HG02973 (cell line): ENCODE results near the gene RPTOR.
"Not testable (repeated sequence)": the region's sequence is repeated elsewhere in the genome, so short reads cannot be mapped to it uniquely, and the experiment has no call there.

Experiments used
- ATAC-seq: cut with Tn5 transposase; IDR thresholded peaks from one replicate; pipeline ENCODE4 v1.9.1; 2021; ENCODE audit warnings: moderate library complexity; ENCODE audit not compliant: unreplicated experiment

RPTOR gene

DNA sequence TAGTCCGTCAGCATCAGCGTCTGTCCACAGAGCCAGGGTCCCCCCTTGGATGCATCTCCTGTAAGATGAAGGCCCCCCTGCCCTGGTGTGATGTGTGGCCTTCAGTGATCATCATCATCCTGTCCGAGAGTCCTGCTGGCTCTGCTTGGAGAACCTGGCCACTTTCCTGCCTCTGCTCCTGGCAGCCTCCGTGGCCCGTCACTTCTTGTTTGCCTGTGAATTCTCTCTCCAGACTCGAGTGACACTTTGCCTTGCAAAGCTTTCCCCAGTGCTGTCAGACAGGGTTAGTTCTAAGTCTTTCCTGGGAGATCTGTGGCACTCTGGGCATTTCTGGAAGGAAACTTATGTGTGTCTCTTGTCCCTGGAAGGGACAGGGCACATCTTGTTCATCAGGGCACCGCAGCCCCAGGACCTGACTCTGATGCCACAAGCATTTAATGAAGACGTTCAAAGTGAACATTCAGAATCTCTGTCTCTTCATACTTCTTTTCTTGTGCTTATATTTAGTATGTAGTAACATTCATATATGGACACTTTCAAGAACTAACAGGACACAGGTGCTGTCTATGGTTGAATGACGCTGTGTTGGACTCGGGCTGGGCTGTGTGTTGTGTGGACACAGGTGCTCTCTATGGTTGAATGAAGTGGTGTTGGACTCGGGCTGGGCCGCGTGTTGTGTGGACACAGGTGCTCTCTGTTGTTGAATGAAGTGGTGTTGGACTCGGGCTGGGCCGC lies 68.5 kb downstream of the RPTOR start:
- ATAC-seq: no peak

DNA sequence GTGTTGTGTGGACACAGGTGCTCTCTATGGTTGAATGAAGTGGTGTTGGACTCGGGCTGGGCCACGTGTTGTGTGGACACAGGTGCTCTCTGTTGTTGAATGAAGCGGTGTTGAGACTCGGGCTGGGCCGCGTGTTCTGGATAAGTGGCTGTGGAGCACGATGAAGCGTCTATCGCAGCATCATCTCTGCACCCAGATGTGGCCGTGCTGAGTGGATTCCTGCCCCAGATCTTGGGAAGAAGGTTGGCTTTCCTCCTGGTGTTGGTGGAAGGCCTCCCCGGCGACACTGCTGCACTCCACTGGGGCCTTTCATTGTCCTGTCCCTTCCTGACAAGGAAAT lies 69.1 kb downstream of the RPTOR start:
- no peak for ATAC-seq

DNA sequence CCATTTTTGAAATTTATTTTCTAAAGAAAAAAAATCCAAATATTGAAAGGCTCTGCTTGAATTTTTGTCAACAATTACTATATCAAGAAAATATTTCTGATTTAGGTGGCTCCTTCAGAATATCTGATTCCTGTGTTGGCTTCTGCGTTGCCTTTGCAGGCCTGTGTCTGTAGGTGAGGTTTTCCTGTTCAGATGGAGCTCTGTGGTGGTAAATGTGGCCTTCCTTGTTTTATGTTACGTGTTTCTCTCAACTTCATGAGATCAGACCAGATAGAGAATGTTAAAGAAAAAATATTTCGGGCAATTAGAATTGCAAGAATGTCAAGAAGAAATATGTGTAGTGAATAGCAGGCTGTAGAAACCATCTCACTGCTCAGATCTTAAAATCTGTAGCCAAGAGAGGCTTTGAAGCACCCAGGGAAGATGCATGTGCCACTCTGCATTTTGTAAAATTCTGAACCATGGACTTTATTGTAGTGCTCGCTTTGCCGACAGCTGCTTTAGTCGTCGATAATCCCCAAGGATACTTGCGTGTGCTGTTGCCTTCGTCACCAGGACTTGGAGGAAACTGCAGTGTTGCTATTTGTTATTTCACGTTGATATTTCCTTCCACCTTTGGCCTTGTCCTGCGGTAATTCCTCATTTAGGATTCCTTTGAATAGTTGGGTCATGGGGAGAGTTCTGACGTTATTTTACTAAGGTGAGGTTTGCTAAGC lies 69.9 kb downstream of the RPTOR start:
- ATAC-seq: no peak

DNA sequence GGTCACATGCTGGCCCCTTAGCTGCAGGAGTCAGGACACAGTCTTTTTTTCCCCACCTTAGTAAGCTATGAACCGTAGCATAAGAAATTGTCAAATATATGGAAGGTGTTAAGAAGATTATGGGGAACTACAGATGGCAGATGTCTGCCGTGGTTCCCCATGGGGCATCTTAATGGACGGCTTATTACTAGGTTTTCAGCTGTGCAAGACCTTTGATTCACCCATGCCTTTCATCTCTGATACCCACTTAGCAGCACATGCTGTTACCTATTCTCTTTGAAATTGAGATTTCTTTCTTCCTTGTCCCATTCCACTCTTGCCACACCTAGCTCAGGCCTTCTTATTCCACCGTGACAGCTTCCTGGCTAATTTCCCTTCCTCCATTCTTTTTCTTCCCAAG lies 70.7 kb downstream of the RPTOR start:
- no peak for ATAC-seq

DNA sequence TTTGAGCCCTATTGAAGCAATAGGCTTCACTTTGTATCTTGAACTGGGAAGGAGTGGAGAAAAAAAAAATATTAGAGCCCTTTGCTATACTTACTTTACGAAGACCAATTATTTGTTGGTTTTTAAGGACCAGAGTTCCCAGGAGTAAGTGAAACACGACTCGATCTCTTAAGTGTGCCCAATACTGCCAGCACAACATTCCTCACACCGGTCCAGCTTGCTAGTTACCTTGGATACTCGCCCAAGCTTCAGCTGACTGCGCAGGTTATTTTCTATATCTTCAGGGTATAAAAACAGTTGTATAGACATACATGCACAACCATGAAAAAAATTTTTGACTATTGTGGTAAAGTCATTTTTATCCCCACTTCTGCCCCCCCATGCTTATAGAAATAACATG lies 72.1 kb downstream of the RPTOR start:
- ATAC-seq: no peak

DNA sequence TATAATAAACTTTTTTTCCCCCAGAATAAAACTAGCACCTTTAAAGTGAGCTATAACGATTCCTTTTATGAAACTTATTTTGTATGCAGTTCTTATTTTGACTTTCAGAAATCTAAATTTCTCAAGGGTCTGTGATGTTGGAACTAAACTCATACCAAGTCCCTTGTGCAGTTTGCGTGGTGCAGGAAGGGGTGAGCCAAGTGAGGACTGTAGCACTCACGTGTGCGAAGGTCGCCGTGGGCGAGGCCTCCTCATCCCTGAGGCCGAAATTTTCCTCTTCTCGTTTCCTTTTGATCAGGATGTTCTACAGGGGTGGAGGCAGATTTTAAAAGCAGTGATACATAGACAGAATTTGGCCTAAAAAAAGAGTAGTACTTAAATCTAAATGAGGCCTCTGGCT lies 73.7 kb downstream of the RPTOR start:
- no peak for ATAC-seq

DNA sequence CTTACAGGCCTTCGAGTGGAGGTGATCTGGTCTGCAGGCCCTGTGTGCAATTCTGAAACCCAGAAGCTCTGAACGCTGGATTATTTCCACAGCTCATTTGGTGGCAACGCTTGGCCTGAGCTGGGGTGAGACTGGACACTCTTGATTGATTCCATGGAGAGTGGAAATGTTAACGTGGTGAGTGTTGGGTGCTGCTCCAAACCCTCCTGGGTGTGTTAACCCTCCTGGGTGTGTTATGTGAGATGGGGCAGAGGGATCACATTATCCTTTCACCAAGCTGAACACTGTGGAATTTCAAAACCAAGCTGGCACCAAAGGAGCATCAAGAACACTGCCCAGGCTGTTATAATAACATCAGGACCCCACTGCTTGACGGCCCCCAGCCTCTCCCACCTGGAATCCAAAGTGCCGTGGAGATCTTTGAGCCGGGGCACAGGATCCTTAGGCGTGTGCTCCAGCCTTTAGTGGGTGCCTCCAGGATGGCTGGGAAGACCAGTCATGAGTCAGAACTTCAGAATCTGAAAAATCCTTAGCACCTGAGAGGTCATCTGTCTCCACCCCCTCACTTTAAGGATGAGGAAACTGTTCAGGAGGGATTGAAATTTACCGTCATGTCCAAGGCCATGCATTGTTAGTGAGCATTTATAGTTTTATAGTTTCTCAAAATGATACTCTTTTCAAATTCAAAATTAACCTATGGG lies 75.0 kb downstream of the RPTOR start:
- no peak for ATAC-seq

DNA sequence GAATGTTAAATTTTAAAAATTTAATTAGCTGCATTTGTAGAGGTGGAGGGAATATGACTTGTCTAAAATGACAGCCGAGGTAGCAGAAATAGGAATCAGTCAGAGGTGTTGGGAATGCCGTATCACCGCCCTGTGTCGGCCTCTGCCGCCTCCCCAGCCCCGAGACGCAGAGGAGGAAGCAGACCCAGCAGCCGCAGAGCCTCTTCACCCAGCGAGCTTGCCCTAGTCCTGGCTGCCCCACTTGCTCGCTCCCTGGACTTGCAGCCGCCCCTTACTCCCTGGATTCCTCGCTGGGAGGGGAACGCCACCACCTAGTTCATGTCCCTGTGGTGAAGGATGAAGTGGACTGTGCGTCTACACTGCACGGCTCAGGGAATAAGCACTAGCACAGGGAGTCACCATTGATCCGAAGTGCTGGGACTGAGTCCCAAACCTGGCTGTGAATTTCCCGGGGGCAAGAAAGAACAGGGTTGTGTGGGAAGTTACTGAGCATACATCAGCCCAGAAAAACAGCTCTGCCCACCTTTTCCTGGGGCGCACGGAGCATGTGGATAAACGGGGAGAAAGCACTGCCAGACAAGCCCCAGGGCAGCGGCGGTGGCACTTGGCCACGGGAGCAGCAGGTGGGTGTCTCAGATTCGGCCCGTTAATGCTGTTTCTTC lies 76.8 kb downstream of the RPTOR start:
- no peak for ATAC-seq

DNA sequence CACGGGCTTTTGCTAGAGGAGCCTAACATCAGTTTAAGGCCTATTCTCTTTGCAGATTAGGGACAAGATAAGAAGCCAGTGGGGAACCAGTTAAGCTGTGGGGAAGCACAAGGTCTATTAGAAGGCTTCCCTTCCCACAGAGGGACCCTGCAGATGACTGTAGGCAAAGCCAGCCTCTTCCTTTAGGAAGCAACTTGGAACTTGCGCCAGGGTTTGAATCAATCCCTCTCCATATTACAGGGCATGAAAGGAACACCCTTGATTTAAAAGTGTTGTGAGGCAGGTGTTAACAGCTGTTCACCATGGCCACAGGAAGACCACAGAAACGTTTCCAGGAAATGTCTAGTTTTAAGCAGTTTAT lies 77.3 kb downstream of the RPTOR start:
- no peak for ATAC-seq

DNA sequence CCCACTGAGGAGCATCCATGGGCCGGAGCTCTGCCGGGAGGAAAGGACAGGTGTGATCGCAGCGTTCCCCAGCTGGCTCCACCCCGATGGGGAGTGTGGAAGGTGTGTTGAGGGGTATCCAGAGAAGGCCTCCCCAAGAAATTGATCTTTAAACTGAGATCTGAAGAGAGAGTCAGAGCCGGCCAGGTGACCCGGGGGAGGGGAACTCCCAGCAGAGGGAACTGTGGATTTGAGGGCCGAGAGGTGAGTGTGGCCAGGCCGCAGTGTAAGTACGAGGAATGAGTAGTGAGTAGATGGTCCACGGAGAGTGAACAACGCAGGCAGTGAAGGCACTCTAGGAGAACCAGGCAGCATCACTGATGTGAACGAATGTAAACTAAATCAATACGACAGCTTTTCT lies 80.2 kb downstream of the RPTOR start:
- no peak for ATAC-seq

DNA sequence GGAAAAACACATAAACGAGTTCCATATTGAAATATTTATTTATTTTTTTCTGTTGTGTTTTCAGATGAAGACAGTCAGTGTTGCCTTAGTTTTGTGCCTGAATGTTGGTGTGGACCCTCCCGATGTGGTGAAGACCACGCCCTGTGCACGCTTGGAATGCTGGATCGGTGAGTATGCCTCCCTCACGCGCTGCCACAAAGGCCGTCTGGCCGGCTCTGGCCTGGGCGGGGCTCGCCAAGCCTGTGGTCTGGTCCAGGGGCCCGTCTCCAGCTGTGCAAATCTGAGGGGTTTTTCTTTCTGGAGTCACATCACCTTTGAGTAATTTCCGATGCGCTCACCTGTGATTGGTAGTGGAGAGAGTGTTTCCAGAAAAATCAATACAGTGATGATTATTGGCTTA lies 81.0 kb downstream of the RPTOR start:
- no peak for ATAC-seq

DNA sequence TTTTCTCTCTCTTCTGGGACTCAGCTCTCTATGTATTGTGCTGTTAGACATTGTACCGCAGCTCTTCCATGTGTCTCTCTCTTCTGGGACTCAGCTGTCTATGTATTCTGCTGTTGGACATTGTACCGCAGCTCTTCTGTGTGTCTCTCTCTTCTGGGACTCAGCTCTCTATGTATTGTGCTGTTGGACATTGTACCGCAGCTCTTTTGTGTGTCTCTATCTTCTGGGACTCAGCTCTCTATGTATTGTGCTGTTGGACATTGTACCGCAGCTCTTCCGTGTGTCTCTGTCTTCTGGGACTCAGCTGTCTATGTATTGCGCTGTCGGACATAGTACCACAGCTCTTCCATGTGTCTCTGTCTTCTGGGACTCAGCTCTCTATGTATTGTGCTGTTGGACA lies 84.2 kb downstream of the RPTOR start:
- not testable (repeated sequence) for ATAC-seq

DNA sequence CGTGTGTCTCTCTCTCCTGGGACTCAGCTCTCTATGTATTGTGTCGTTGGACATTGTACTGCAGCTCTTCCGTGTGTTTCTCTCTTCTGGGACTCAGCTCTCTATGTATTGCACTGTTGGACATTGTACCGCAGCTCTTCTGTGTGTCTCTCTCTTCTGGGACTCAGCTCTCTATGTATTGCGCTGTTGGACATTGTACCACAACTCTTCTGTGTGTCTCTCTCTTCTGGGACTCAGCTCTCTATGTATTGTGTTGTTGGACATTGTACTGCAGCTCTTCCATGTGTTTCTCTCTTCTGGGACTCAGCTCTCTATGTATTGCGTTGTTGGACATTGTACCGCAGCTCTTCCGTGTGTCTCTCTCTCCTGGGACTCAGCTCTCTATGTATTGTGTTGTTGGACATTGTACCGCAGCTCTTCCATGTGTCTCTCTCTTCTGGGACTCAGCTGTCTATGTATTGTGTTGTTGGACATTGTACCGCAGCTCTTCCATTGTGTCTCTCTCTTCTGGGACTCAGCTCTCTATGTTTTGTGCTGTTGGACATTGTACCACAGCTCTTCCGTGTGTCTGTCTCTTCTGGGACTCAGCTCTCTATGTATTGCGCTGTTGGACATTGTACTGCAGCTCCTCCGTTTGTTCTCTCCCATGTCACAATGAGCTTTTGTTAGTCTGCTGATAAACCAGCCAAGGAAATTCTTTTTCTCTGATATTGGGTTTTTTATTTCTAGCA lies 84.8 kb downstream of the RPTOR start:
- no peak for ATAC-seq

DNA sequence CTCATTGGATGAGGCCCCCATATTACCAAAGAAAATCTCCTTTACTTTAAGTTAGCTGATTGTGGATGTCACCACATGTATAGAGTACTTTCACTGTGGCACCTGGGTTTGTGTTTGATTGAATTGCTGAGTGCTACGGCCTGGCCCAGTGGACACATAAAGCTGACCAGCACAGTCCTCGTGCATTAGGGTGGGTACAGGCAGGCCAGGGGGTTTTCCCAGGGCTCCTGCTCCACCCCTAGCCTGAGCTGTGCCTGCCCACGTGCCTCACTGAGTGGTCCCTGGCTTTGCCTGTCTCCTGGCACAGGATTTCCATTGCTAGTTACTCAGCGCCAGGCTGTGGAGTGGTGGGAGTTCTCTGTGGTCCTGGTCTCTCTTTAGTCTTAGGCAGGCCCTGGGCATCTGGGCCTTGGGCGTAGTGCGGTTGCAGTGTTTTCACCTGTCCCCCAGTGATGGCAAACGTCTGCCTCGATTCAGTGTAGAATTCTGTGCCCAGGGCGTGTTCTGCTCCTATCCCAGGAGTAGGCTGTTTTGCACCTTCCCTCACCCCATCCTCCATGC lies 86.0 kb downstream of the RPTOR start:
- no peak for ATAC-seq

DNA sequence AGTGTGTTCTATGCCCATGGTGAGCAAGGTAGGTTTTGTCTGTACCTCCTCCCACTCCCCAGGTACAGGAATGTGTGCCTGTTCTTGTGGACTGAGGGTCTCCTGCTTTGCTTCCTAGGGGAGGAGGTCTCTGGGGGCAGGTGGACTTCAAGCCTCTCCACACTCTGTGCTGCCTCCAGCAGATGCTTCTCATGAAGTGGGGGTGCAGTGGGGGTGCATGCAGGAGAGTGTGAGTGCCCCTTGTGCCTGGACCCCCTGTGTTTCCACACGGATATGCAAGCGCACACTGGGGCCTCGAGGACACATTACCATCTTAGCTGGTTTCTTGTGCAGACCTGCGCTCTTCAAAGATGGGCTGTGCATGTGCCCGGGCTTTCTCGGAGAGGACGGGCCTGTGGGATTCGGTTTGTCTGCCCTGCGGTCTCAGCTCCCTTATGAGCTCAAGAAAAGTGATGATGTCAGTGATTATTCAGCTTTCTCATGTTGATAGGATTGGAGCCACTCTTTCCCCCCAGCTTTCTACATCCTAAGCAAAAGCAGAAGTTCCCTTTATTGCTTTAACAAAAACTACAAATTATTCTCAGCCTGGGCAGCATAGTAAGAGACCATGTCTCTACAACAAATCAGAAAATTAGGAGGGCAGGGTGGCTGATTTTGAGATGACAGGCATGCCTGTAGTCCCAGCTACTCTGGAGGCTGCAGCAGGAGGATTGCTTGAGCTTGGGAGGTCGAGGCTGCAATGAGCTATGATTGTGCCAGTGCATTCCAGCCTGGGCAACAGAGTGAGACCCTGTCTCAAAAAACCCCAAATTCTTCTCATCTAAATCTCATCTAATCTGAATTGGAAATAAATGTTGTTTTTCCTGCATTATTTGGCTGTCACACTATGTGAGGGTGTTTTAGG lies 86.8 kb downstream of the RPTOR start:
- no peak for ATAC-seq

DNA sequence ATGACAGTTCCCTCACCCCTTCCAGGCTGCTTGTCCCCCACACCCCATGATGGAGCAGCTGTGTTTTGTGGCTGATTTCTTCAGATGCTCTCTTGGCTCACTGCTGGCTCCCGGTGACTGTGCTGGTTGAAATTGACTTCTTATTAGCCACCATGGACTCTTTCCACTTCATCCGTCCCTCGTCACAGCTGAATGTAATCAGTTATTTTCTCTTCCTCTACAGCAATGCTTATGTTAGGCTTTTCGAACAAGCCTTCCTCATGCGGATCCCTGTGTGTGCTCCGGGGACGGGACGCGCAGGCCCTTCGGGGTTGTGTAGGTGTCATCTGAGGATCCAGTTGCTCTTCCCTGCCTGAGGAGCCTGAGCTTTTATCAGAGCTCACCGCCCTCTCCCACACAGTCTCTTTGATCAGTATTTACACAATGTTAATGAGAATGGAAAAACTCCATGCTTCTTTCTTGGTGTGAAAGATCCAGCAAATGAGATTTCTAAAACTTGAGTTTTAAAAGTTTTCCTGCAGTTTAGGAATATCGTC lies 87.5 kb downstream of the RPTOR start:
- ATAC-seq: no peak

DNA sequence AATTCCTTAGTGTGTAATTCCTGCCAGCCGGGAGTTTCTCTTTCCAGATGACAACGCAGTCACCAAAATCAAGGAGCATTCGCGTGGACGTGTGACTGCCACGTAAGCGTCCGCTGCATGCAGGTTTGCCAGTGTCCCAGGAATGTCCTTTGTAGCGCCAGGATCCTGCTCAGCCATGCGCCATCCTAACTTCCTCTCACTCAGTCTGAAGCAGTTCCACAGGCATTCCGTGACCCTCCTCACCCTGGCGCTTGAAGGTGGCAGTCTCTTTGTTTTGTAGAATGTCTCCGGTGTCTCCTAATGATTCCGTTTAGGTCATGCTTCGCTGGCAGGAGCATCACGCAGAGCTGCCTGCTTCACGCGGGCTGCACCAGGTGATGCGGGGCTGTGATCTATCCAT lies 88.6 kb downstream of the RPTOR start:
- no peak for ATAC-seq

DNA sequence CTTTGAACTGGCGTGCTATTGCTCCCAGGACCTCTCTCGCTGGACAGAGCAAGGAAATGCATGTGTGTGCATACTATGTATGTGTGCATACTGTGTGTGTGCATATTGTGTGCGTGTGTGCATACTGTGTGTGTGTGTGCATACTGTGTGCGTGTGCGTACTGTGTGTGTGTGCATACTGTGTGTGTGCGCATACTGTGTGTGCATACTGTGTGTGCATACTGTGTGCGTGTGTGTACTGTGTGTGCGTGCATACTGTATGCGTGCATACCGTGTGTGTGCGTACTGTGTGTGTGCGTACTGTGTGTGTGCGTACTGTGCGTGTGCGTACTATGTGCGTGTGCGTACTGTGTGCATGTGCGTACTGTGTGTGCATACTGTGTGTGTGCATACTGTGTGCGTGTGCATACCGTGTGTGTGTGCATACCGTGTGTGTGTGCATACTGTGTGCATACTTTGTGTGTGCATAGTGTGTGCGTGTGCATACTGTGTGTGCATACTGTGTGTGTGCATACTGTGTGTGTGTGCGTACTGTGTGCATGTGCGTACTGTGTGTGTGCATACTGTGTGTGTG lies 89.4 kb downstream of the RPTOR start:
- no peak for ATAC-seq

DNA sequence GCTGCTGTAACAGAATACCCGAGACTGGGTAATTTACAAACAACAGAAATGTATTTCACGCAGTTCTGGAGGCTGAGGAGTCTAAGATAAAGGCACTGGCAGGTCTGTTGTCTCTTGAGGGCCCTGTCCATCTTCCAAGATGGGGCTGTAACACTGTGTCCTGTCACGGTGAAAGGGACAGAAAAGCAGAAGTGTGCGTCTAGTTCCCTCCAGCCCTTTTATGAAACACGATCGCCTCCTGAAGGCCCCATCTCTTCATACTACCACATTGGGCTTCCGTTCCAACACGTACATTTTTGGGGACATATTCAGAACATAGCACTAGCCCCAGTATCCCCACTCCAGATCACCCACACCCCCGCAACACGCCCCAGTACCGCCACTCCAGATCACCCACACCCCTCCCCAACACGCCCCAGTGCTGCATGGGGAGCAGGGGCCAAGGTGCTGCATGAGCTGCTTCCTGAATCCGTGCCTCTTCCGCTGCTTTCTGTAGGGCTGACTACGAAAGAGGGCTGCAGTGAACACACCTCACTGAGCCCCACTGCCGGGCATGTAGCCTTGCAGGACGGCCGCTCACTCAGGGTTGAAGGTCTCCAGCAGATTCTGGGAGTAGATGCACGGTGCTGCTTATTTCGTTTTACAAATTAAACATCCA lies 91.9 kb downstream of the RPTOR start:
- ATAC-seq: no peak
